Superior temporal gyrus (tissue), 1 donor: ENCODE data around the gene TMED4.

Source experiments
- DNase-seq: peaks from one replicate; pipeline ENCODE4 v3.0.0-alpha.2; 2016; ENCODE audit errors: extremely low spot score

Gene TMED4

DNA sequence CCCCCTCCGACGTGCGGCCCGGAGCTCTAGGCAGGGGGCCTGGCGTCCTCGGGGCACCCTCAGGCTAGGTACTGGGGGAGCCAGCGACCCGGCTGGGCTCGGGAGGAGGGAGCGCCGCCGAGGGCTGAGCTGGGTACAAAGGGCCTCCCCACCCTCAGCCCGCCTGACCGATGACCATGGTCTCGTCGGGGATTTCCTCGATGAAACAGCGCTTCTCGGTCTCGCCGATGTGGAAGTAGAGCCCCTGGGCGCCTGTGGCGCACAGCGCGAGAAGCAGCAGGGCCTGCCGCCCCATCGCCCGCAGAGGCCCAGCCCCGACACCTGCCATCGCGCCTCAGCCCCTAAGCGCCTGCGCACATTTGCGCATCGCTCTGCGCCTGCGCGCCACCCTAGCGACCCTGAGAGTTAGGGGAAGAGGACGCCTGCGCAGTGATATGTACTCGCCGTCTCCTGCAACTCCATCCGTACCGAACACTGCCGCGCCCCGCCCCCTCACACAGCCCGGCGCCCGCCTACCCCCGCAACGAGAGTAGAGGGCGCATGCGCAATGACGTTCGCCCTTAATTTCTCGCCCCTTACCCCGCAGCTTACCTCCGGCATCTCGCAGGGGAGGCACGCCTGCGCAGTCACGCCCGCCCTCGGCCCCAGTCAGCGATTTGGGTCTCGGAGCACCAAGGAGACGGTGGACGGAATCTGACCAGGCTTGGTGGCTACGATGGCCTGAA lies at the start of gene TMED4:
TSS of gene TMED4 (minus strand) at position 353 of the 725 bp plus-strand sequence. CDS start at position 328, 25 bp downstream.
- DNase-seq = peak; percentile 99

DNA sequence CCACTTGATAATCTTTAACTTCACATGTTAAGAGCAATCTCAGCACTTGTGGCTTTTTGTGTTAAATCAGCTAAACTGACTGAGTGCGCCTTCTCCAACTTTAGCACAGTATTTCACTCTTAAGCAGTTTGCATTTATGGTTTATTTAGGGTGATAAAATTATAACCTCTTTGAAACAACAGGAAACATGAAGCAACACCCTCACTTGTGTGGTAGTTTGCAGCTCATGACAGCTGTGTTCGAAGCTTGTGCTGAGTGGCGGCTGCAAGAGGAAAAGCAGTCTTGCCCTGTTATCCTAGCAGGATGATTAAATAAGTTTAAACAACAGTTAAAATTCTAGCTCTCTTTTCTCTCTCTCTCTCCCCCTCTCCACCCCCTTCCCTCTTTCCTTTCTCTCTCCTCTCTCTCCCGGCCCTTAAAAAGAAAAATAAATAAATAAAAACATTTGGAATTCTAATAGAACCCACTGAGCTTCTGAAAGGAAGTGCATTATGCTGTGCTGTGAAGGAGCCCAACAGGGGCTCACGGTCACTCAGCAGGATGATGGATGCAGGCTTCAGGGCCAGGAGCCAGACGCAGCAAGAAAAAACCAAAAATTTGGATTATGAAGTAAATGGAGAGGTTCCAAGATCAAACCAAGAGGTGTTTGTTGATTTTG lies 49.6 kb upstream of the TMED4 start:
- DNase-seq = no peak

DNA sequence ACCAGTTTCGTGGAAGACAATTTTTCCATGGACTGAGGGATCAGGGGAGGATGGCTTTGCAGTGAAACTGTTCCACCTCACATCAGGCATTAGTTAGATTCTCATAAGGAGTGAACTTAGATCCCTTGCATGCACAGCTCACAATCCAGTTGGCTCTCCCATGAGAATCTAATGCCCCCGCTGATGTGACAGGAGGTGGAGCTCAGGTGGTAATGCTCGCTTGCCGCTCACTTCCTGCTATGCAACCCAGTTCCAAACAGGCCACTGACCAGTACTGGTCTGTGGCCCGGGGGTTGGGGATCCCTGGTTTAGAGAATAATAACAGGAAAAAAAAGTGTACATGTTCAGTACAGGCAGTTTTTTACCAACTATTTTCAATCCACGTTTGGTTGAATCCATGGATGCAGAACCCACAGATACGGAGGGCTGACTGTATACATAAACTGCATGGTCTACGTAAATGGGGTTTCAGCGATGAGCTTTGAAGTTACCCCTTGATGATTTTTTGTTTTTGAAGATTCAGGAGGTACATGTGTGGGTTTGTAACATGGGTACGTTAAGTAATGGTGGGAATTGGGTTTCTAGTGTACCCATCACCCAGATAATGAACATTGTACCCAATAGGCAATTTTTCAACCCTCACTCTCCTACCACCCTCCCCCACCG lies 48.9 kb upstream of the TMED4 start:
- DNase-seq = no peak

DNA sequence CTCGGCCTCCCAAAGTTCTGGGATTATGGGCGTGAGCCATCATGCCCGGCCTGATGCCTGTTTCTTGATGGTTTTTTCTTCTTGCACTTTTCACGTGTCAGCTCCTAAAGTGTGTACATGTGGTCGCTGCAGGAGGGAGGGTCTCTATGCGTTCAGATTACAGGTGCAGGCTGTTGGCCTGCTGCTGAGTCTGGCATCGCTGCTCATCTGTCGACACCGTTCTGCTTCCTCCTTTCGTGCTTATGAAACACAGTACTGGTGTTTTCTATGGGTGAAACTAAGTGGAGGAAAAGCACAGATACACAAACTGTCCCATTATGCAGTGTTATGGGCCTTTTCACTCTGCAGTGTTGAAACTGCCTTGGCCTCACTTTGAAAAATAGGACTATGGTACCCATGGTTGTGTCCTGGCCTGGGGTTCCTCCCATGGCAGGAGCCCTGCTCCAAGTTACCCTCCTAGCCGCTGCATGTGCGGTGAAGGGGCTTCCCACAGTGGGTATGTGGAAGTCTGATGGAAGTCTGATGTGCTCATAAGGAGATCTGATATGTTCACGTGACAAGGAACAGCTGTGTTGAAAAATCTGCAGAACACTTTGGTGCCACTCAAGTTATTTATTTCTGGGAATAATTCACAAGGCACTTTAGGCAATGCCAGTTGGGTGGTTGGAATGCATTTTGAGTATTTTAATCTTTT lies 47.9 kb upstream of the TMED4 start:
- DNase-seq = no peak

DNA sequence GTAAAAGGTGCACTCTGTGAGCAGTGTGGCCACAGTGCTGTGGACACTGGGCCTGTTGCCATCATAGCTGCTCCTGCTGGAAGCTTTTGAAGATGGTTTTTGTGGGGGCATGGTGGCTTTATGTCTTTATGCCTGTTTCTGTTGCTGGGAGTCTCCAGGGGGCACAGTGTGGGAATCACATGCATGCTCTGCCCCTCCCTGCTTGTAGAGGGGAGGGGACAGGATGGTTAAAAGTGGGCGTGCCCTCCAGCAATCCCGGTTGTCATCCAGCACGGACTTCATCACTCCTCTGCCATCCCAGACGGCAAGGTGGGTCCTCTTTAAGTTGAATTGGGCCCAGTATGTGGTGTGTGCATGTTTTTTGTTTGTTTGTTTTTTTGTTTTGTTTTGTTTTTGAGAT lies 44.6 kb upstream of the TMED4 start:
- DNase-seq = no peak

DNA sequence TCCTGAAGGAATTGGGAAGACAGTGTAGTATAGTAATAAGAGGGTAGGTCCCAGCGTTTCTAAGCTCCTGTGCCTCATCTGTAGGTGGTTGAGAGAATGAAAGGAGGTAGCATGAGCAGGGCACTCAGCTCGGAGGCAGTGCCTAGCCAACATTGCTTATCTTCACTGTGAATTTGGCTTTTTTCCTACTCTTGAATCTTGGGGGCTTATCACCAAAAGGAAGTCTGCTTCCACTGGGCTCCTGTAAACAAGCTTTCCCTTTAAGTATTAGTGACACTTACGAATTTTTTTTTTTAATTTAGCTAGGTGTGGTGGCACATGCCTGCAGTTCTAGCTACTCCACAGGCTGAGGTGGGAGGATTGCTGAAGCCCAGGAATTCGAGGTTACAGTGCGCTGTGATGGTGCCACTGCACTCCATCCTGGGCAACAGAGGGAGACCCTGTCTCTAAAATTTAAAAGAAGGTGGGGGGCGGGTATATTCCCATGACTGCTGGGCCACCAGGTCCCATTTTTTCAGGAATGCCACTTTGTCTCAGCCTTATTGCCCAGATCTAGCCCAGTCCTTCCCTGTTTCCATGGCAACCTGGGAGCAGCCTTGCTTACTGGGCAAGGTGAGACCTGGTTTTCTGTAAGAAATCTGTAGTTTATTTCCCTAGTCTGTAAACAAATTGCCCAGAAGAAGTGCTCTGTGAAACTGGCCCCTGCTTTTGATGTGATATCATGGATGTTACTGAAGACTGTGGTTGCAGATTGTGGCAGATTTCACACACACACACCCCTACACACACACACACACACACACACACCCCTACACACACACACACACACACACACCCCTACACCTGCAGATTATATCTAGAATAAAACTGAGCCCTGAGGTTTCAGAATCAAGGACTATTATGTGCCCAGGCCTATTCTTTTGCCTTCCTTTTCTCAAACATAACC lies 43.8 kb upstream of the TMED4 start:
- no peak for DNase-seq

DNA sequence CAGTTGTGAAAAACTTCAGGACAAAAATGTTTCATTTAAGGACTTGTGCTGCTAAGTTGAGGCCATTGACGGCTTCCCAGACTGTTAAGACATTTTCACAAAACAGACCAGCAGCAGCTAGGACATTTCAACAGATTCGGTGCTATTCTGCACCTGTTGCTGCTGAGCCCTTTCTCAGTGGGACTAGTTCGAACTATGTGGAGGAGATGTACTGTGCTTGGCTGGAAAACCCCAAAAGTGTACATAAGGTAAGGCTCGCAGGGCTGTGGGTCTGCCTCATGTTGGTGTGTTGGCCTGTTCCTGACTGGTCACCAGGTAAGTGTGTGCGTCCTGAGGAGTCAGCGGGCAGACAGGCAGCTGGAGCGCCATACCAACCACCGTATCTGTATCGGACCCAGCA lies 42.3 kb upstream of the TMED4 start:
- no peak for DNase-seq

DNA sequence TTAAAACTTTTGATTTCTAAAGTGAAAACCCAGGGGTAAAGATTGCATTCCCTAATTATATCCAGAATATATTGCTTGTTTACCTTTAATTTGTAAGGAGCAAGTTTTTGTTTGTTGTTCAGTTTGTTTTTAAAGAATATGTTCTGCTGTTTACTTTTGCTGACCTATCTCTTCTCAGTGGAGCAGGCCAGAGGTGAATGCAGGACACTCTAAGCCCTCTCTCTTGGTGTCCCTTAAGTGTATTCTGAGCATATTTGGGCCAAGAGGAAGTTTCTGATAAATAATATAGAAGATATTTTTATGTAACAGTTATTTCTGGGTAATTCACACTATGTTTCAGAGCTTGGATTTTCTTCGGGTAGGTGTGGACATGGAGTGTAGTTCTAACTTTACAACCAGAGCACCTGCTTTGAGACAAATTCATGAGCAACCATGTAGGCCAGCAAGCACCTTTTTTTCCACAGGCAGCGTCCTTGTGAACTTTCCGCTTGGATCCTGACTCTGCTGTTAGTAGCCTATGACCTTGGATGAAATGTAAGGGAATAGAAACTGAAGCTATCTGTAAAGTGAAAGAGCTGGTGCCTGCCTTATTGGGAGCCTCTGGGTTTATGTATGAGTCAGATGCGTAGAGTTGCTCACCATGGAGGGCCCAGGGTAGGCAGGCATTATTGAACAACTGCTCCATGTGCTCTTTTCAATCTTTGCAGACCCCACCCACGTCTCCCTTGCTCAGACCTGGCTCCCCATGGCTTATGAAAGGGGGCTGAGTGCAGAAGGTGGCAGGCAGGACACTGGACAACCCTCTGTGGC lies 40.5 kb upstream of the TMED4 start:
- no peak for DNase-seq

DNA sequence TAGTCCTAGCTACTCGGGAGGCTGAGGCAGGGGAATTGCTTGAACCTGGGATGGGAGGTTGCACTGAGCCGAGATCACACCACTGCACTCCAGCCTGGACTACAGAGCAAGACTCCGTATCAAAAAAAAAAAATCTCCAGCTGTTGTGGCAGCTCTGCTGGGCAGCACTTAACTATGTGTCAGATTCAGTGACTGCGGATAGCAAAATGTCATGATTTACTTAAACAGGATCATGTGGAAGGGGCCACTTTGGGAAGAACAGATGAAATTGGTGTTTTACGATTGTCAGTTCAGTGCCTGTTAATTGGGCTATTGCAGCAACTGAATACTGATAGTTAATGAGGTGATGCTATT lies 39.7 kb upstream of the TMED4 start:
- DNase-seq = no peak

DNA sequence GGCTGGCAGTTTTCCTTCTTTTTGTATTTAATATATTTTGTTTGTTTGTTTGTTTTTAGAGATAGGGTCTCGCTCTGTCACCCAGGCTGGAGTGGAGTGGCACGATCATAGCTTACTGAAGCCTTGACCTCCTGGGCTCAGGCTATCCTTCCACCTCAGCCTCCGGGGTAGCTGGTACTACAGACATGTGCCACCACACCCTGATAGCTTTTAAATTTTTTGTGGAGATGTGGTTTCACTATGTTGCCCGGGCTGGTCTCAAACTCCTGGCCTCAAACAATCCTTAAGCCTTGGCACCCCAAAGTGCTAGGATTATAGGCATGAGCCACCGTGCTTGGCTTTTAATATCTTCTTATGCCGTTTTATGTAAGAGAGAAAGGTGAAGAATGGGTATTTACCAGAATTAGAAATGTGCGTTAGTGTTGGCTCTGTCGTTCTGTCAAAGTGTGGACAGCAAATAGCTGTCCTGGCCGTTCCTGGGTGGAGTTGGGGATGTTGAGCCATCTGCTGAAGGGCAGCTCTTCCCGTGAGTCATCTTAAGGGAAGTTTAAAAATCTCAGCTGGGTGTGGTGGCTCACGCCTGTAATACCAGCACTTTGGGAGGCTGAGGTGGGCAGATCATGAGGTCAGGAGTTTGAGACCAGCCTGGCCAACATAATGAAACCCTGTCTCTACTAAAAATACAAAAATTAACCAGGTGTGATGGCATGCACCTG lies 39.2 kb upstream of the TMED4 start:
- no peak for DNase-seq

DNA sequence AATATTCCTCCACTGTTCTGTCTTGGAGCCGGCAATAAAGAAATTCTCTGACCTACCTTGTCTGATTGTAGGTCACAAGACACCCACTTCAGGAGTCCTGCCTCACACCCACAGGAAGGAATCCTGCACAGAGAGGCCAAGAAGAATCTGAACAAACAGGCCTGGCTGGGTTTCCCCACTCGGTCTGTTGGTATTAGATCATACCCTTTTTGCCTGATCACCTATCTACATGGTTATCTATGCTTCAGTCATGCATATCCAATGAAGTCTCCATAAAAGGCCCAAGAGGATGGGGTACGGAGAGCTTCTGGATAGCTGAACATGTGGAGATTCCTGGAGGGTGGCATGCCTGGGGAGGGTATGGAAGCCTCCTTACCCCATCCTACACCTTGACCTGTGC lies 36.7 kb upstream of the TMED4 start:
- DNase-seq = no peak

DNA sequence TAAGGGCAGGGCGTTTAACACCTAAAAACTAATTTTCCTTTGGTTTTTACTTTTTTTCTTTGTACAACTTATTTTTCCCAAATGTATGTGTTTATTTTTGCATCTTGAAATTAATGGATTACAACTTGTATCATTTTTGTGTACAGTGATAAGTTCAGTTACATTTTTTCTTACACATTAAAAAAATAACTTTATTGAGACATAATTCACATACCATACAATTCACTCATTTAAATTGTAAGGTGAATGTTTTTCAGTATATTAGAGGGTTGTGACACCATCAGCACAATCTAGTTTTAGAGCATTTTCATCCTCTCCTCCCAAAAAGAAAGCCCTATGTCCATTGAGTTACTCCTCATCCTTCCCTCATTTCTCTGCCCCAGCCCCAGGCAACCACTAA lies 36.0 kb upstream of the TMED4 start:
- no peak for DNase-seq

DNA sequence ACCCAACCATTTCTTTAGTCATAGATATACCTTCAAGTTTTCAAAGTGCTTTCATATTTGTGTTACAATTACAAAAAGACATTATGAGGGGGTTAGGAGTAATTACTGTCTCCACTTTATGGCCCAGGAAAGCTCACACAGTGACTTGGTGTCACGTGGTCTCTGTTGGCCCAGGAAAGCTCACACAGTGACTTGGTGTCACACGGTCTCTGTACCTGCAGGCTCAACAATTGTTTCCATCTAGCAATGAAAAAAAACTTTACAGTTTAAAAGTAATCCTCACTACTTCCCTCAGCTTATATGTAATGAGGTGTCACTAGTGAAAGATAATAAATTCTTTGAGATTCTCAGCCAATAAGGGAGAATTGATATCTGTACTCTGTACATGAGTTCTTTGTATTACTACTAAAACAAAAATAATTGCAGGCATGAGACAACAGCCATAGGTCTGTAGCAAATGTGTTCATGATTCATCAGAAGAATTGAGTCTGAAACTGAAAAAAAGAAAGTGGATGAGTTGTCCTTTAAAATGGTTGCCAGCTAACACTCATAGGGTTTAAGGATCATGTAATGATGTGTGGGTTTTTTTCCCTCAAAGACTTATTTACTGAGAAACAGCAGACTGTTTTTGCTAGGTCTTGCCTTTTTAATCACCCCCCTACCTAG lies 35.3 kb upstream of the TMED4 start:
- DNase-seq = no peak

DNA sequence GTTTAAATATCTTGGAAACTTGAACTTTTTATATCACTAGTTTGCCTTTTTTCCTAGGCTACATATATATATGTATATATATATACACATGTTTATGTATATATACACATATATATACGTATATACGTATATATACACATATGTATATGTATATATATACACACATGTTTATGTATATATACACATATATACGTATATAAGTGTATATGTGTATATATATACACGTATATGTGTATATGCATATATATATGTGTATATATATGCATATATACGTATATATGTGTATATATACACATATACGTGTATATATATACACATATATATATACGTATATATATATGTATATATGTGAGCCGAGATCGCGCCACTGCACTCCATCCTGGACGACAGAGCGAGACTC lies 34.5 kb upstream of the TMED4 start:
- no peak for DNase-seq

DNA sequence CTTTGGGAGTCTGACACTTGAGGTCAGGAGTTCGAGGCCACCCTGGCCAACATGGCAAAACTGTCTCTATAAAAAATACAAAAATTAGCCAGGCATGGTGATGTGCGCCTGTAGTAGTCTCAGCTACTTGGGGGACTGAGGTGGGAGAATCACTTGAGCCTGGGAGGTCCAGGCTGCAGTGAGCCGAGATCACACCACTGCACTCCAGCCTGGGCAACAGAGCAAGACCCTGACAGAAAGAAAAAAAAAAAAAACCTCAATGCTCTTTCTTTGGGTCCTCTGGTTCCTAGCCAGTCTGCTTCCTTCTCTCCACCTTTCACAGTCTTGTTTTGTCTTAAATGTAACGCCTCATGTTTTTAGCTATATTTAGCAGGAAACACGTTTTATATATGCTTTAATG lies 33.8 kb upstream of the TMED4 start:
- DNase-seq = no peak

DNA sequence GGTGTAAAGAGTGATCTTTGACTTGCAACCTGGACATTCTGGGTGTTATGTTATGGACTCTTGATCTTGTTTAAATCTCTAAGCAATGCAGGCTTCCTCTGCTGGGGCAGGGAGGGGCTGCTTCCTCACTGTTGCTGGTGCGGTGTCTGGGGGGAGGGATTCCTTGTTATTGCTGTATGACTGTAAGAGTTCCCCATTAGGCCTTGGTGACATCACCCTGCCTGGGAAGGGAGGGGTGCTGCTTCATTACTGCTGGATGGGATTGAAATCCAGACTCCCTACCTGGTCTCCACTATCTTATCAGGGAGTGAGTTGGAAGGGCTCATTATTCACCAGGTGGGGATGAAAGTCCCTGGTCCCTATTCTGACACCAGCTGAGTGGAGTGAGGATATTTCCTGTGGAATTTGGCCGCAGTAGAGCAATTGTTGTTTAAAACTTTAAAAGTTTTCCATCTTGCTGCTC lies 33.1 kb upstream of the TMED4 start:
- DNase-seq = no peak

DNA sequence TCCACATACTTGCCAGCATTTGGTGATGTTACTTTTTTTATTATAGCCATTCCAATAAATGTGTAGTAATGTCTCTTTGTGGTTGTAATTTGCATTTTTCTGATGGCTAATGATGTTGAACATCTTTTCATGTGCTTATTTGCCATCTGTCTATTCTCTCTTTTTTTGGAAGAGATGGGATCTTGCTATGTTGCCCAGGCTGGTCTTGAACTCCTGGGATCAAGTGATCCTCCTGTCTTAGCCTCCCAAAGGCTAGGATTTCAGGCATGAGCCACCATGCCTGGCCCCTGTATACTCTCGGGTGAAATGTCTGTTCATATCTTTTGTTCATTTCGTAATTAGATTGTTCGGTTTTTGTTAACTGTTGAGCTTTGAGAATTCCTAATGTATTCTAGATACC lies 27.8 kb upstream of the TMED4 start:
- no peak for DNase-seq

DNA sequence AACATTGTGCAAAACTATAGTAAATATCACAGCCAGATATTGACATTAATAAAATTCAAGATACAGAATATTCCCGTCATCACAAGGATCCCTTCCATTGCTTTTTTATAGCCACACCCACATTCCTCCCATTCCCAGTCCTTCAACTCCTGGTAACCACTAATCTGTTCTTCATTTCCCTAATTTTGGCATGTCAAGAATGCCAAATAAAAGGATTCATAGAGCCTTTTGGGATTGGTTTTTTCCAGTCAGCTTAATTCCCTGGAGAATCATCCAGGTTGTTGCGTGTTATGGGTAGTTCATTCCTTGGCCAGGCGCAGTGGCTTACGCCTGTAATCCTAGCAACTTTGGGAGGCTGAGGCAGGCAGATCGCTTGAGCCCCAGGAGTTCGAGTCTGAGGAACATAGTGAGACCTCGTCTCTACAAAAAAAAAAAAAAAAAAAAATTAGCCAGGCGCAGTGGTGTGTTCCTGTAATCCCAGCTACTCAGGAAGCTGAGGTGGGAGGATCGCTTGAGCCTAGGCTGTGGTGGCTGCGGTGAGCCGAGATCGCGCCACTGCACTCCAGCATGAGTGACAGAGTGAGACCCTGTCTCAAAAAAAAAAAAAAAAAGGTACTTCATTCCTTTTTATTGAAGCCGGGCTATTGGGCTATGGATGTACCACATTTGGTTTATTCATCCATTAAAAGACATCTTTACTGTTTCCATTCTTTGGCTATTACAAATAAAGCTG lies 27.1 kb upstream of the TMED4 start:
- no peak for DNase-seq
